ENCODE measurements around the gene LGALS9B.
"Not testable (repeated sequence)": the region's sequence is repeated elsewhere in the genome, so short reads cannot be mapped to it uniquely, and the experiment has no call there.

LGALS9B gene

GRCh38 chr17:20433382-20433781 is 34.0 kb downstream of the LGALS9B start:
- DNase-seq (ENCODE audit: low read depth): not testable (repeated sequence)

GRCh38 chr17:20427264-20427663 is 40.1 kb downstream of the LGALS9B start:
- not testable (repeated sequence) for H3K4me3 ChIP-seq (replicated peaks; ENCODE audit: low read depth, low read length); DNase-seq (ENCODE audit: low read depth)

More at GRCh38 chr17:20433382-20433781, 34.0 kb downstream of the LGALS9B start:
- H3K4me3 ChIP-seq (replicated peaks; ENCODE audit: low read depth, low read length): not testable (repeated sequence)

GRCh38 chr17:20422826-20423225 is 44.5 kb downstream of the LGALS9B start:
- H3K4me3 ChIP-seq (replicated peaks; ENCODE audit: low read depth, low read length); DNase-seq (ENCODE audit: low read depth): not testable (repeated sequence)

- not testable (repeated sequence) for DNase-seq (ENCODE audit: low read depth); H3K4me3 ChIP-seq (replicated peaks; ENCODE audit: low read depth, low read length)
Observed at GRCh38 chr17:20418838-20419237, 48.5 kb downstream of the LGALS9B start.

- H3K4me3 ChIP-seq (replicated peaks; ENCODE audit: low read depth, low read length); DNase-seq (ENCODE audit: low read depth): not testable (repeated sequence)
Observed at GRCh38 chr17:20417492-20418080, 49.8 kb downstream of the LGALS9B start.

- not testable (repeated sequence) for DNase-seq (ENCODE audit: low read depth); H3K4me3 ChIP-seq (replicated peaks; ENCODE audit: low read depth, low read length)
Observed at GRCh38 chr17:20416381-20416911, 50.9 kb downstream of the LGALS9B start.

- DNase-seq (ENCODE audit: low read depth); H3K4me3 ChIP-seq (replicated peaks; ENCODE audit: low read depth, low read length): not testable (repeated sequence)
Observed at GRCh38 chr17:20415479-20415878, 51.9 kb downstream of the LGALS9B start.

- DNase-seq (ENCODE audit: low read depth); H3K4me3 ChIP-seq (replicated peaks; ENCODE audit: low read depth, low read length): not testable (repeated sequence)
Observed at GRCh38 chr17:20401306-20402022, 65.9 kb downstream of the LGALS9B start.

- not testable (repeated sequence) for H3K4me3 ChIP-seq (replicated peaks; ENCODE audit: low read depth, low read length); DNase-seq (ENCODE audit: low read depth)
Observed at GRCh38 chr17:20400559-20401305, 66.6 kb downstream of the LGALS9B start.

Data from fibroblast of pulmonary artery (primary cell).